GM18867 (cell line): ENCODE measurements around the gene TDRD1.
"Not testable (repeated sequence)": the region's sequence is repeated elsewhere in the genome, so short reads cannot be mapped to it uniquely, and the experiment has no call there.

Source experiments
- ATAC-seq: cut with Tn5 transposase; IDR thresholded peaks from one replicate; pipeline ENCODE4 v1.9.1; 2021; ENCODE audit warnings: mild to moderate bottlenecking, moderate library complexity; ENCODE audit not compliant: unreplicated experiment

TDRD1 gene

DNA sequence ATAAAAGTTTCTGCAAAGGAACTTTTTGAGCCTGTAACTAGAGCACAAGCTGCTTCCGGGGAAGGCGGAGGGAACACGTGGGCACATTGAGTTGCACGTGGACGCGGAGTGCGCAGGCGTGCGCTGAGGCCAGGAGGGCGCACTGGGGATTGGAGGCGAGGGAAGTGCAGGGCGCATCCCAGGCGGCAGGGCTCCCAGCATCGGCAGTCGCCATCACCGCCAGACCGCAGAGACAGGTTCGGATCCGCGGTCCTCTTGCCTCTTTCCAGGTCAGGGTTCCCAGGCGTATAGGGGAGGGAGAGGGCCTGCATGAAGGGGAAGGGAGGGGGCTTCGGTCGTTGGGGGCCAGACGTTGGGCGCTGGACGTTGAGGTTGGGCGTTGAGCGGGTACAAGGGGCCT, at the start of gene TDRD1:
TSS of gene TDRD1 (plus strand) at position 206 of the 400 bp plus-strand sequence. CDS start 8,479 bp downstream, outside the sequence.
- no peak for ATAC-seq

- peak; percentile 85 for ATAC-seq
These were observed 48.1 kb upstream of the TDRD1 start for GRCh38 chr10:114131094-114131493.

GRCh38 chr10:114135476-114135875, 43.7 kb upstream of the TDRD1 start:
- no peak for ATAC-seq

GRCh38 chr10:114138581-114138980, 40.6 kb upstream of the TDRD1 start:
- no peak for ATAC-seq

DNA sequence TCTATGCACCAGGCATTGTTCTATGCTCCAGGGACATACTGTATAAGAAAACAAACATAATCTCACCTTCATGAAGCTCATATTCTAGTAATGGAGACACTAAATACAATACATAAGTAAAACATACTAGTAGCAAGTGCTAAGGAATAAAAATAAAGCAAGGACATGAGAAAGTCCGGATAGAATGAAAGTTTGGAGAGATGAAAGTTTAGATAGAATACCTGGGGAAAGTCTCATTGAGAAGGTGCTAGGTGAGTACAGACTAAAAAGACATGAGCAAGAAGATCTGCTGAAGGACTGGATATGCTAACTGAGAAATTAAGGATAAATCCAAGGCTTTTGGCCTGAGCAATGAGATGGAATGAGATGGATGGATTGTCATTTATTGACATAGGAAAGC, 39.1 kb upstream of the TDRD1 start:
- ATAC-seq = no peak

- ATAC-seq = not testable (repeated sequence)
These were observed 38.3 kb upstream of the TDRD1 start for GRCh38 chr10:114140827-114141226.

GRCh38 chr10:114142018-114142417, 37.1 kb upstream of the TDRD1 start:
- ATAC-seq = no peak

- ATAC-seq = no peak
These were observed 36.0 kb upstream of the TDRD1 start for GRCh38 chr10:114143160-114143559.

DNA sequence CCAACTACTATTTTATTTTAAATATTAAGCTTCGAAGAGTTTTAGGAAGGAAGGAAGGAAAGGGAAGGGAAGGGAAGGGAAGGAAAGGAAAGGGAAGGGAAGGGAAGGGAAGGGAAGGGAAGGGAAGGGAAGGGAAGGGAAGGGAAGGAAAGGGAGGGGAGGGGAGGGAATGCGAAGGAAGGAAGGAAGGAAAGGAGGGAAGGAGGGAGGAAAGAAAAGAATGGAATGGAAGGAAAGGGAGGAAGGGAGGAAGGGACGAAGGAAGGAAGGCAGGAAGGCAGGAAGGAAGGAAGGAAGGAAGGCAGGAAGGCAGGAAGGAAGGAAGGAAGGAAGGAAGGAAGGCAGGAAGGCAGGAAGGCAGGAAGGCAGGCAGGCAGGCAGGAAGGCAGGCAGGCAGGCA, 29.7 kb upstream of the TDRD1 start:
- not testable (repeated sequence) for ATAC-seq

GRCh38 chr10:114151486-114151885, 27.7 kb upstream of the TDRD1 start:
- no peak for ATAC-seq

- ATAC-seq = no peak
These were observed 27.3 kb upstream of the TDRD1 start for GRCh38 chr10:114151892-114152291.

DNA sequence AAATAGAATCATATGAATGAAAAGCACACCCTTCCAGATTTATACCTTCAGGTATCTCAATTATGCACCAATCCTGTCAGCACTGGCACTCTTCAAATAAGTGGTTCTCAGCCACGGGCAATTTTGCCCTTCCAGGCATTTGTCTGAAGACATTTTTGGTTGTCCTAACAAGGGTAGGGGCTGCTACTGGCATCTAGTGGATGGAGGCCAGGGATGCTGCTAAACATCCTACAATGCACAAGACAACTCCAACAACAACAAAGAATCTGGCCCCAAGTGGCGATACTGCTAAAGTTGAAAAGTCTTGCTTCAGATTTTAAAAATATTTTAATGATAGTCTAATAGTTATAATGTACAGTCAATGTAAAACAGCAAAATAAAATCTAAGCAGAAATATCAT, 21.2 kb upstream of the TDRD1 start:
- ATAC-seq = no peak

- no peak for ATAC-seq
These were observed 16.1 kb upstream of the TDRD1 start for GRCh38 chr10:114163062-114163461.

- no peak for ATAC-seq
These were observed 13.1 kb upstream of the TDRD1 start for GRCh38 chr10:114166043-114166442.

GRCh38 chr10:114166494-114166893, 12.7 kb upstream of the TDRD1 start:
- ATAC-seq = no peak

DNA sequence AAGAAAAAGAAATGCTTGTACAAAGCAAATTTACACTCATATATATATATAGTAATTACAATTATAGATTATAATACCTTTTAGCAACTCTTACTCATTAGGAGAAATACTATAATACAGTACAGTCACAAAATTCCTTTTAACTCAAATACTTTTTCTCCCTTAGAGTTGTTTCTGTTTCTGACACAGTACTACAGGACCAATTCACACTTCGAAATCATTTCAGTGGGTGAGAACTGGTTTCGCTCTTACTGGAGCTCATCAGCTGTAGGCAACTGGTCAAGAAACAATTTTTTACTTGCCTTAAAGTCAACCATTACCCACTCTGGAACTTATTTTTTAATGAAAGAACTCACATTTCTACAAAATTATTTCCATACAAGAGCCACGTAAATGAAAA, 11.2 kb upstream of the TDRD1 start:
- peak; percentile 72 for ATAC-seq

- no peak for ATAC-seq
These were observed 10.6 kb upstream of the TDRD1 start for GRCh38 chr10:114168450-114169009.

DNA sequence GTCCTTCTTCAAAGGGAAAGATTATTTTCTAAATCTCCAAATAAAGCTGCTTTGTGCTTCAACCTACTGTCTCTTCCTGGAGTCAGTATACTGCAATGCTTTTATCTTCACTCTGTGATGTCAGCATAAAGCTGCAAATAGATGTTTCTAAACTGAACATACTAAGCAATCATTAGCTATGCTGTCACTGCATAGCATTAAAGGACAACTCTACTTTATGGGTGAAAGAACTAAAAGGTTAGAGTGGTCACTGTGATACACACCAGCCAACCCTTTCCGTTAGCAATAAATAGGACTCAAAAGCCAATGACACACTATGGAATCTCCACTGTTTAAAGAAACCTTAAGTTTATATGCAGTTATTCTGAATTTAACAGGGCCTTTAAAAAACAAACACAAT, 6.9 kb upstream of the TDRD1 start:
- ATAC-seq = no peak

- ATAC-seq = no peak
These were observed 6.2 kb upstream of the TDRD1 start for GRCh38 chr10:114172776-114173602.

DNA sequence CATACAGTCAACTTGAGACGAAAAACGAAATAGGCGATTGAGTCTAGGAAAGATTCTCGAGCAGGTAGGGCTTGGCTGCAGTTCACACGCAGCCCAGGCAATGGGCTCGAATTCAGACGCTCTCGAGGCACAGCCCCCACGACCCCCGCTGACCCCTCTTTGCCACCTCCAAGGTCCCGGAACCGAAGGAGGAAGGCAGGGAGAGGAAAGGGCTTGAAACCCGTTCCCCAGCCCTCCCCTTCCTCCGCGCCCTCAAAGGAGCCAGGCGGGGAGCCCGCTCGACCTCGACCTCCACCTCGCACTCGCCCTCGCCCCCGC, 5.6 kb upstream of the TDRD1 start:
- peak; percentile 0 for ATAC-seq

- peak; percentile 99 for ATAC-seq
These were observed 5.0 kb upstream of the TDRD1 start, which contains the start of gene CCDC186 for GRCh38 chr10:114173921-114174694. CCDC186 (minus strand) TSS chr10:114174203; CDS start chr10:114163268, 10,935 bp downstream.

DNA sequence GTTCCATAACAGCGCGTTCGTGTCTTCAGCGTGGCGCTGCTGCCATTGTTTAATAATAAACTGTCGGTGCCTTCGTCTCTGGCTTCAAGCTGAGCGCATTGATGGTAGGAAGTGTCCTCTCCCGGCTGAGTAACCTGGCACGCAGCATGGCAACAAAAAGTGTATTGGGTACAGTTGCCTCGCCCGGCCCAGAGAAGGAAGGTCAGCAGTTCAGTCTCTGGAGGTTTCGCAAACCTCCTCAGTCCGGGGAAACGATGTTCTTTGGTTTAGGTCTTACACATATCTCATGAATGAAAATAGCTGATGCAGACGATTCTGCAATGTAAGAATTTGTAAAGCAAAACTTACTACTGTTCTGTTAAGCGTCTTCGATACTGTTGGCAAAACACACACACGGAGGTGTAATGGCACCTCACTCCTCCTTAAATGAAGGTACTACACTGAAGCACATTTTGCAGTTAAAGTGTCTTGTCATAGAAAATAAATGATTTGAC, 4.4 kb upstream of the TDRD1 start:
- peak; percentile 19 for ATAC-seq
